CD14-positive monocyte (primary cell): ENCODE measurements around the gene DPM2. TPM values are rescaled to one million over a fixed set of nuclear protein-coding genes. Genes with fewer than 3 reads are reported as not detected.

Experiments used
- DNase-seq, 3 donors: peaks; one replicate each; pipeline ENCODE4 v3.0.0-alpha.2; 2011 to 2022
- H2AFZ ChIP-seq: 2 replicates; pipeline ENCODE4 v1.6.0; 2012; ENCODE audit warnings: mild to moderate bottlenecking, low read depth, low read length, inconsistent platforms; ENCODE audit not compliant: insufficient read depth, poor library complexity, severe bottlenecking
- H3K27ac ChIP-seq, 2 donors: 1 replicate in 1 of 2; 2 replicates in 1 of 2; pipeline ENCODE4 v1.5.1; 2012 to 2013; ENCODE audit warnings: low read length in 2 of 2, control low read depth in 1 of 2, inconsistent platforms in 1 of 2, low read depth in 1 of 2, mild to moderate bottlenecking in 1 of 2
- H3K27me3 ChIP-seq, 2 donors: one replicate each; pipeline versions ENCODE4 v1.6.0 to v1.6.1; 2011 to 2013; ENCODE audit warnings: low read length in 2 of 2; ENCODE audit not compliant: control insufficient read depth in 2 of 2, insufficient read depth in 2 of 2
- H3K36me3 ChIP-seq, 2 donors: replicated peaks in 1 of 2; 1 replicate in 1 of 2; 2 replicates in 1 of 2; pipeline versions ENCODE4 v1.5.1 to v1.6.1; 2012 to 2013; ENCODE audit warnings: low read length in 2 of 2, control low read depth in 1 of 2, inconsistent platforms in 1 of 2, mild to moderate bottlenecking in 1 of 2; ENCODE audit not compliant: insufficient read depth in 2 of 2, control insufficient read depth in 1 of 2
- H3K4me1 ChIP-seq, 2 donors: 1 replicate in 1 of 2; 2 replicates in 1 of 2; pipeline versions ENCODE4 v1.5.1 to v1.6.1; 2012 to 2013; ENCODE audit warnings: low read length in 2 of 2, control low read depth in 1 of 2, inconsistent platforms in 1 of 2, mild to moderate bottlenecking in 1 of 2, moderate library complexity in 1 of 2; ENCODE audit not compliant: insufficient read depth in 2 of 2, control insufficient read depth in 1 of 2
- H3K4me2 ChIP-seq: replicated peaks from 2 replicates; pipeline ENCODE3; 2012; ENCODE audit warnings: low read length, moderate library complexity, mild to moderate bottlenecking; ENCODE audit not compliant: poor library complexity, severe bottlenecking; ENCODE audit errors: extremely low read depth
- H3K4me3 ChIP-seq, 3 experiments: fragments of 200-600 bp in 1 of 3; sonication (generic) in 1 of 3; replicated peaks in 1 of 3; 1 replicate in 2 of 3; 2 replicates in 1 of 3; pipeline ENCODE4 v1.5.1; 2011 to 2013; ENCODE audit warnings: low read length in 3 of 3, mild to moderate bottlenecking in 3 of 3, control low read depth in 2 of 3, low read depth in 2 of 3, inconsistent platforms in 1 of 3, moderate library complexity in 1 of 3
- H3K79me2 ChIP-seq: 2 replicates; pipeline ENCODE4 v1.6.0; 2012; ENCODE audit warnings: mild to moderate bottlenecking, control low read depth, inconsistent platforms, low read length, moderate library complexity; ENCODE audit not compliant: insufficient read depth
- H3K9ac ChIP-seq: 2 replicates; pipeline ENCODE4 v1.6.0; 2017; ENCODE audit warnings: low read length, mild to moderate bottlenecking; ENCODE audit not compliant: insufficient read depth, poor library complexity, severe bottlenecking
- H3K9me3 ChIP-seq, 2 donors: replicated peaks in 1 of 2; 1 replicate in 1 of 2; 2 replicates in 1 of 2; pipeline versions ENCODE4 v1.5.1 to v1.6.1; 2012 to 2013; ENCODE audit warnings: low read length in 2 of 2, control low read depth in 1 of 2; ENCODE audit not compliant: control insufficient read depth in 1 of 2, insufficient read depth in 1 of 2
- H4K20me1 ChIP-seq: 2 replicates; pipeline ENCODE4 v1.6.0; 2012; ENCODE audit warnings: mild to moderate bottlenecking, low read length, control low read depth, moderate library complexity; ENCODE audit not compliant: insufficient read depth
- H3K27ac Mint-ChIP-seq, 7 donors: one replicate each; pipeline ENCODE4 v1.8.0; 2020; ENCODE audit warnings: mild to moderate bottlenecking in 7 of 7, mixed read lengths in 7 of 7, moderate library complexity in 6 of 7, inconsistent platforms in 2 of 7
- H3K27me3 Mint-ChIP-seq, 3 donors: one replicate each; pipeline ENCODE4 v1.8.0; 2021 to 2022; ENCODE audit warnings: low read depth in 3 of 3, mild to moderate bottlenecking in 3 of 3, mixed read lengths in 3 of 3, moderate library complexity in 3 of 3, inconsistent platforms in 1 of 3
- H3K36me3 Mint-ChIP-seq, 2 donors: one replicate each; pipeline ENCODE4 v1.8.0; 2020; ENCODE audit warnings: mixed read lengths in 2 of 2, inconsistent platforms in 1 of 2, mild to moderate bottlenecking in 1 of 2
- H3K4me1 Mint-ChIP-seq: one replicate; pipeline ENCODE4 v1.8.0; 2020; ENCODE audit warnings: mild to moderate bottlenecking, mixed read lengths
- H3K4me3 Mint-ChIP-seq, 2 donors: one replicate each; pipeline ENCODE4 v1.8.0; 2020; ENCODE audit warnings: mild to moderate bottlenecking in 2 of 2, mixed read lengths in 2 of 2, moderate library complexity in 1 of 2
- H3K9me3 Mint-ChIP-seq, 7 donors: one replicate each; pipeline ENCODE4 v1.8.0; 2020 to 2022; ENCODE audit warnings: mixed read lengths in 7 of 7, mild to moderate bottlenecking in 6 of 7, moderate library complexity in 6 of 7, inconsistent platforms in 2 of 7
- WGBS: methylation state at CpG from one replicate; pipeline ENCODE4 v1.1.5; 2013; ENCODE audit warnings: missing lambda C conversion rate; ENCODE audit not compliant: insufficient coverage; 5-methylcytosine and 5-hydroxymethylcytosine counted together
- intact Hi-C, 2 donors: fragments of 100-400 bp; cut with micrococcal nuclease; formaldehyde crosslinking; loops; one replicate each; pipeline versions ENCODE4 v1.15.0 to v1.15.1; 2023
- polyA plus RNA-seq, 3 donors: library from polyadenylated mRNA; depleted of rRNA in 1 of 3; unstranded in 2 of 3; stranded (reverse) in 1 of 3; fragments of 300-500 nt in 2 of 3; fragments of >200 nt in 1 of 3; fragmentation: Illumina TruSeq in 2 of 3; gene quantifications; 1 replicate in 2 of 3; 2 replicates in 1 of 3; pipeline ENCODE4 v1.2.3, GENCODE V29; 2012 to 2021
- TF ChIP-seq, protein P1 (sequence below): fragments of 200-600 bp; IDR thresholded peaks from one replicate; pipeline ENCODE4 v1.8.0; 2022; ENCODE audit warnings: antibody characterized with exemption, mild to moderate bottlenecking

The DPM2 gene
- polyA plus RNA-seq, 3 donors, result 22.4 to 28.7 (median 25.4) TPM

DNA sequence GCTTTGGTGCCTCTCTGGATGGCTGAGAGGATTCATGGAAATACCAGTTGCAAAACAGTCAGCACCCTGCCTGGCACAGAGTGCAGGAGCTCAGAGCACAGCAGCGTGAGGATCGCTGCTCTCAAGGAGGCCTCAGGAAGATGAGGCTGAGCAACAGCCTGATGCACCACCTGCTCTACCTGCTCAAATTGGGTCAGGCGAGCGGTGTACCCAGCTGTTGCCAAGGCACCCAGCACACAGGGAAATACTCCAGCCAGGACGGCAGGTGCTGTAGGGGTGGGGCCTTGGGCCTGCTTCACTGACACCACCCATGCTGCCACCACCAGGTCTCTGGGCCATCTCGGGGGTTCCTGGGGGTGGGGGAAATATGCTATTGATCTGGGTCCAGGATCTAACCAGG is 38.8 kb upstream of the DPM2 start:
- H3K27me3 ChIP-seq, result peaks cover 5 to 13% of the 10 kb centered on the region in 2 donors
- 94% methylated on average over 2 of the region's 6 CpGs for WGBS
- TF ChIP-seq, protein P1, sequence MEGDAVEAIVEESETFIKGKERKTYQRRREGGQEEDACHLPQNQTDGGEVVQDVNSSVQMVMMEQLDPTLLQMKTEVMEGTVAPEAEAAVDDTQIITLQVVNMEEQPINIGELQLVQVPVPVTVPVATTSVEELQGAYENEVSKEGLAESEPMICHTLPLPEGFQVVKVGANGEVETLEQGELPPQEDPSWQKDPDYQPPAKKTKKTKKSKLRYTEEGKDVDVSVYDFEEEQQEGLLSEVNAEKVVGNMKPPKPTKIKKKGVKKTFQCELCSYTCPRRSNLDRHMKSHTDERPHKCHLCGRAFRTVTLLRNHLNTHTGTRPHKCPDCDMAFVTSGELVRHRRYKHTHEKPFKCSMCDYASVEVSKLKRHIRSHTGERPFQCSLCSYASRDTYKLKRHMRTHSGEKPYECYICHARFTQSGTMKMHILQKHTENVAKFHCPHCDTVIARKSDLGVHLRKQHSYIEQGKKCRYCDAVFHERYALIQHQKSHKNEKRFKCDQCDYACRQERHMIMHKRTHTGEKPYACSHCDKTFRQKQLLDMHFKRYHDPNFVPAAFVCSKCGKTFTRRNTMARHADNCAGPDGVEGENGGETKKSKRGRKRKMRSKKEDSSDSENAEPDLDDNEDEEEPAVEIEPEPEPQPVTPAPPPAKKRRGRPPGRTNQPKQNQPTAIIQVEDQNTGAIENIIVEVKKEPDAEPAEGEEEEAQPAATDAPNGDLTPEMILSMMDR, result no peak
- H3K79me2 ChIP-seq, result no peaks in the 10 kb centered on the region
- Mint-ChIP-seq H3K27me3 (peaks cover 15 to 20% (median 16%) of the 10 kb centered on the region in 3 donors), H3K4me3 (no peak overlapping the region), H3K36me3 (peaks cover 0 to 3% of the 10 kb centered on the region in 2 donors), H3K27ac (peak overlapping the region in 1 of 7 donors; percentile 10), H3K9me3 (peaks cover 0 to 4% (median 0%) of the 10 kb centered on the region in 7 donors), H3K4me1 (peaks cover 33% of the 10 kb centered on the region)
- H3K4me1 ChIP-seq, result peaks cover 23 to 32% of the 10 kb centered on the region in 2 donors
- intact Hi-C loops, result no loop called here
- H2AFZ ChIP-seq, result no peak overlapping the region
- no peaks in the 10 kb centered on the region for H3K9me3 ChIP-seq
- H3K4me2 ChIP-seq, result no peak overlapping the region
- H4K20me1 ChIP-seq, result peaks cover 12% of the 10 kb centered on the region
- H3K9ac ChIP-seq, result no peak overlapping the region
- H3K27ac ChIP-seq, result no peak overlapping the region
- no peak for DNase-seq
- H3K36me3 ChIP-seq, result no peaks in the 10 kb centered on the region
- H3K4me3 ChIP-seq, result no peak overlapping the region

DNA sequence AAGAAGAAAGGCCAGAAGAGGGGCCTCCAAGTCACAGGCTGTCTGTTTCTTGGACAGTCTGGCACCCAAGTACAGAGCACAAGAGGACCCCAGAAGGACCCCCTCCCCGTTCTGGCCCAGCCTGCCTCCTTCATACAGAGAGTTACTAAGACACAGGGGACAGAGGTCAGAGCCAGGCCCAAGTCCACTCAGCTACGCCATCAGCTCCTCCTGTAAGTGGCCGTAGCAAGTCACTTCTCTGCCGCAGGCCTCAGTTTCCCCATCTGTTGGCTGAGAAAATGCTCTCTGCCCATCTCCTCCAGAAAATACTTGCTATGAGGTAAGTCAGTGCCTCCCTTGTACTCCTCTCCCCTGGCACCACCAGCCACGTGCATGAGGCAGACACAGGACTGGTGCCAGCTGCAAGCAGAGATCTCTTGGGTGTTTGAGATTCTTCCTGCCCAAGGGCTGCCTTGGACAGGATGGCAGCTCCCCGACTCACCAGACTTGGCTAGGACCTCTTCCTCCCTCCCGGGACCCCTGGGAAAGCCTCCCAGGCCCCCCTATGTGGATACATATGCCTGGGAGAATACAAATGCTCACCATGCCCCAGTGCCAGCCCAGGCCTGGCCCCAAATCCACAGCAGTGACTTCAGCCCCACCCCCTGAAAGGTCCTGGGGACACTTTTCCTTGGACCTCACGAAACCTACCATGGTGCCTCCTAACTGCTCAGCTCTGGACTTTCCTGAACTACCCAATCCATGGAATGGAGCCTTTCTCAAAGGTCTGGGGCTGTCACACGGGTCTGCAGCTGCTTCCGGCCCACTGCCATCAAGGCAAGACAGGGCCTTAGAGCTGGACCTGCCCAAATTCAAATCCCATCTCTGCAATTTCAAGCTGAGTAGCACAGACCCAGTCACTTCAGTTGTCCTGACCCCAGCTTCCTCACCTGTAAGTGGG is 38.0 kb upstream of the DPM2 start:
- H4K20me1 ChIP-seq, result peaks cover 12% of the 10 kb centered on the region
- Mint-ChIP-seq H3K9me3 (peaks cover 0 to 4% (median 0%) of the 10 kb centered on the region in 7 donors), H3K36me3 (peaks cover 0 to 3% of the 10 kb centered on the region in 2 donors), H3K27me3 (peaks cover 15 to 20% (median 16%) of the 10 kb centered on the region in 3 donors), H3K27ac (no peak overlapping the region), H3K4me1 (peaks cover 28% of the 10 kb centered on the region), H3K4me3 (peak overlapping the region in 1 of 2 donors; percentile 52)
- peak in 1 of 3 donors; percentile 2 for DNase-seq
- no peak overlapping the region for H3K9ac ChIP-seq
- no peak overlapping the region for H3K4me2 ChIP-seq
- H3K79me2 ChIP-seq, result no peaks in the 10 kb centered on the region
- TF ChIP-seq, protein P1, result no peak
- no peaks in the 10 kb centered on the region for H3K9me3 ChIP-seq
- H3K4me1 ChIP-seq, result peaks cover 20 to 33% of the 10 kb centered on the region in 2 donors
- no peaks in the 10 kb centered on the region for H3K36me3 ChIP-seq
- H2AFZ ChIP-seq, result no peak overlapping the region
- no peak overlapping the region for H3K4me3 ChIP-seq
- no peak overlapping the region for H3K27ac ChIP-seq
- 90% methylated on average over 10 of the region's 10 CpGs for WGBS
- intact Hi-C loops, result no loop called here
- H3K27me3 ChIP-seq, result peaks cover 5 to 13% of the 10 kb centered on the region in 2 donors
